UCSD-AML1 (cell line): ENCODE data around the gene SLC44A2.

Source experiments
- DNase-seq: peaks from one replicate; lab custom pipeline; 2025; ENCODE audit not compliant: unreplicated experiment; lab: John Stamatoyannopoulos, UW

SLC44A2 gene

GRCh38 chr19:10615429-10616023 lies 9.8 kb upstream of the SLC44A2 start:
- no peak for DNase-seq

GRCh38 chr19:10617409-10618121 lies 7.8 kb upstream of the SLC44A2 start:
- no peak for DNase-seq

- DNase-seq = no peak
Measured at GRCh38 chr19:10618846-10619245, 6.5 kb upstream of the SLC44A2 start.

GRCh38 chr19:10620786-10621185 lies 4.6 kb upstream of the SLC44A2 start:
- DNase-seq = no peak

GRCh38 chr19:10621966-10622365 lies 3.4 kb upstream of the SLC44A2 start:
- DNase-seq = no peak

GRCh38 chr19:10624585-10624984 lies 768 bp upstream of the SLC44A2 start:
- no peak for DNase-seq

- no peak for DNase-seq
Measured at GRCh38 chr19:10625762-10626138, 397 bp downstream of the SLC44A2 start.

GRCh38 chr19:10631874-10632273 lies 6.5 kb downstream of the SLC44A2 start:
- DNase-seq = no peak

- DNase-seq = no peak
Measured at GRCh38 chr19:10634430-10634829, 9.1 kb downstream of the SLC44A2 start.

- DNase-seq = no peak
Measured at GRCh38 chr19:10634963-10635362, 9.6 kb downstream of the SLC44A2 start.

- DNase-seq = no peak
Measured at GRCh38 chr19:10636304-10636972, 11.1 kb downstream of the SLC44A2 start.

GRCh38 chr19:10637894-10638293 lies 12.5 kb downstream of the SLC44A2 start:
- DNase-seq = no peak

GRCh38 chr19:10639836-10640235 lies 14.5 kb downstream of the SLC44A2 start:
- DNase-seq = no peak

GRCh38 chr19:10640361-10640760 lies 15.0 kb downstream of the SLC44A2 start:
- no peak for DNase-seq

- no peak for DNase-seq
Measured at GRCh38 chr19:10641248-10641647, 15.9 kb downstream of the SLC44A2 start.

GRCh38 chr19:10642473-10643171 lies 17.3 kb downstream of the SLC44A2 start:
- no peak for DNase-seq

- DNase-seq = peak; percentile 22
Measured at GRCh38 chr19:10643172-10643967, 18.0 kb downstream of the SLC44A2 start.

GRCh38 chr19:10643968-10644259 lies 18.6 kb downstream of the SLC44A2 start:
- no peak for DNase-seq

- peak; percentile 77 for DNase-seq
Measured at GRCh38 chr19:10644260-10645007, 19.1 kb downstream of the SLC44A2 start.

- DNase-seq = no peak
Measured at GRCh38 chr19:10646456-10647159, 21.3 kb downstream of the SLC44A2 start.
